GM19023 (cell line): Measurements from ENCODE around the gene PLCH1.
A peak's percentile ranks its signal among the peaks of the same experiment; 100 is the strongest.

Experiments used
- ATAC-seq: cut with Tn5 transposase; IDR thresholded peaks from one replicate; pipeline ENCODE4 v1.9.1; 2021; ENCODE audit warnings: mild to moderate bottlenecking, moderate library complexity; ENCODE audit not compliant: unreplicated experiment

PLCH1 gene

GRCh38 chr3:155744626-155745324, at the start of gene PLCH1:
TSS of gene PLCH1 (minus strand) at chr3:155745071. CDS start at chr3:155704224, 40,847 bp downstream.
- ATAC-seq, result peak; percentile 62

- ATAC-seq, result no peak
Measured at GRCh38 chr3:155792532-155792931, 47.7 kb upstream of the PLCH1 start.

- ATAC-seq, result no peak
Measured at GRCh38 chr3:155791190-155791589, 46.3 kb upstream of the PLCH1 start.

- no peak for ATAC-seq
Measured at GRCh38 chr3:155790272-155790925, 45.5 kb upstream of the PLCH1 start.

- no peak for ATAC-seq
Measured at GRCh38 chr3:155785662-155786295, 40.9 kb upstream of the PLCH1 start.

- ATAC-seq, result no peak
Measured at GRCh38 chr3:155782390-155782953, 37.6 kb upstream of the PLCH1 start.

GRCh38 chr3:155780291-155780690, 35.4 kb upstream of the PLCH1 start:
- no peak for ATAC-seq

- no peak for ATAC-seq
Measured at GRCh38 chr3:155778462-155778861, 33.6 kb upstream of the PLCH1 start.

- ATAC-seq, result no peak
Measured at GRCh38 chr3:155772801-155773200, 27.9 kb upstream of the PLCH1 start.

- no peak for ATAC-seq
Measured at GRCh38 chr3:155771126-155771525, 26.3 kb upstream of the PLCH1 start.

- ATAC-seq, result no peak
Measured at GRCh38 chr3:155766206-155766605, 21.3 kb upstream of the PLCH1 start.

- ATAC-seq, result no peak
Measured at GRCh38 chr3:155763870-155764463, 19.1 kb upstream of the PLCH1 start.

GRCh38 chr3:155760653-155761052, 15.8 kb upstream of the PLCH1 start:
- ATAC-seq, result no peak

GRCh38 chr3:155757577-155757976, 12.7 kb upstream of the PLCH1 start:
- no peak for ATAC-seq

GRCh38 chr3:155753038-155753639, 8.3 kb upstream of the PLCH1 start:
- no peak for ATAC-seq

- no peak for ATAC-seq
Measured at GRCh38 chr3:155748611-155749365, 3.9 kb upstream of the PLCH1 start.

- ATAC-seq, result no peak
Measured at GRCh38 chr3:155747946-155748290, 3.0 kb upstream of the PLCH1 start.

- no peak for ATAC-seq
Measured at GRCh38 chr3:155747286-155747945, 2.5 kb upstream of the PLCH1 start.

- ATAC-seq, result no peak
Measured at GRCh38 chr3:155746703-155747102, 1.8 kb upstream of the PLCH1 start.
